ENCODE data around the gene SLC22A12.

- TF ChIP-seq, protein P1, sequence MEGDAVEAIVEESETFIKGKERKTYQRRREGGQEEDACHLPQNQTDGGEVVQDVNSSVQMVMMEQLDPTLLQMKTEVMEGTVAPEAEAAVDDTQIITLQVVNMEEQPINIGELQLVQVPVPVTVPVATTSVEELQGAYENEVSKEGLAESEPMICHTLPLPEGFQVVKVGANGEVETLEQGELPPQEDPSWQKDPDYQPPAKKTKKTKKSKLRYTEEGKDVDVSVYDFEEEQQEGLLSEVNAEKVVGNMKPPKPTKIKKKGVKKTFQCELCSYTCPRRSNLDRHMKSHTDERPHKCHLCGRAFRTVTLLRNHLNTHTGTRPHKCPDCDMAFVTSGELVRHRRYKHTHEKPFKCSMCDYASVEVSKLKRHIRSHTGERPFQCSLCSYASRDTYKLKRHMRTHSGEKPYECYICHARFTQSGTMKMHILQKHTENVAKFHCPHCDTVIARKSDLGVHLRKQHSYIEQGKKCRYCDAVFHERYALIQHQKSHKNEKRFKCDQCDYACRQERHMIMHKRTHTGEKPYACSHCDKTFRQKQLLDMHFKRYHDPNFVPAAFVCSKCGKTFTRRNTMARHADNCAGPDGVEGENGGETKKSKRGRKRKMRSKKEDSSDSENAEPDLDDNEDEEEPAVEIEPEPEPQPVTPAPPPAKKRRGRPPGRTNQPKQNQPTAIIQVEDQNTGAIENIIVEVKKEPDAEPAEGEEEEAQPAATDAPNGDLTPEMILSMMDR (IDR thresholded peaks at IDR 0.05) = no peak
- no peak for TF ChIP-seq POLR2A (IDR thresholded peaks at IDR 0.05)
Measured at GRCh38 chr11:64621283-64622019, 30.4 kb downstream of the SLC22A12 start.
